Chondrocyte (in vitro differentiated cells): ENCODE data around the gene GALNT17. TPM values are rescaled to one million over a fixed set of nuclear protein-coding genes. Genes with fewer than 3 reads are reported as not detected.

Source experiments
- DNase-seq: peaks from one replicate; pipeline ENCODE4 v3.0.0; 2021; ENCODE audit warnings: mixed read lengths, low spot score
- H3K27ac Mint-ChIP-seq: one replicate; pipeline ENCODE4 v1.8.0; 2021; ENCODE audit warnings: mild to moderate bottlenecking, moderate library complexity, mixed read lengths; ENCODE audit not compliant: unreplicated experiment
- H3K27me3 Mint-ChIP-seq: 2 replicates; pipeline ENCODE4 v1.8.0; 2021; ENCODE audit warnings: low read depth, mixed read lengths
- H3K36me3 Mint-ChIP-seq: 2 replicates; pipeline ENCODE4 v1.8.0; 2021; ENCODE audit warnings: low read depth, mixed read lengths
- H3K4me1 Mint-ChIP-seq: 2 replicates; pipeline ENCODE4 v1.8.0; 2021; ENCODE audit warnings: low read depth, mild to moderate bottlenecking, mixed read lengths
- H3K4me3 Mint-ChIP-seq: one replicate; pipeline ENCODE4 v1.8.0; 2021; ENCODE audit warnings: mild to moderate bottlenecking, moderate library complexity, mixed read lengths; ENCODE audit not compliant: unreplicated experiment
- H3K9me3 Mint-ChIP-seq: 2 replicates; pipeline ENCODE4 v1.8.0; 2021; ENCODE audit warnings: low read depth, mixed read lengths
- CTCF ChIP-seq: fragments of 200-600 bp; sonication (generic); IDR thresholded peaks from 2 replicates; pipeline ENCODE4 v1.5.0; 2021; ENCODE audit warnings: antibody characterized with exemption, mild to moderate bottlenecking, moderate library complexity
- total RNA-seq: library from RNA; stranded (reverse); gene quantifications from 3 replicates; pipeline ENCODE4 v1.2.1, GENCODE V29; 2021

The GALNT17 gene
- total RNA-seq, 1 donor from 2014 or later, result 24.4 TPM

GRCh38 chr7:71377062-71377461 is 245.1 kb downstream of the GALNT17 start:
- Mint-ChIP-seq H3K9me3 (peaks cover 21% of the 10 kb centered on the region), H3K4me1 (no peaks in the 10 kb centered on the region), H3K27me3 (no peaks in the 10 kb centered on the region), H3K4me3 (no peak overlapping the region), H3K27ac (no peak overlapping the region), H3K36me3 (peaks cover 8% of the 10 kb centered on the region)
- DNase-seq, result no peak
- no peak for TF ChIP-seq CTCF

- Mint-ChIP-seq H3K4me1 (no peaks in the 10 kb centered on the region), H3K9me3 (peaks cover 21% of the 10 kb centered on the region), H3K36me3 (peaks cover 8% of the 10 kb centered on the region), H3K4me3 (no peak overlapping the region), H3K27me3 (no peaks in the 10 kb centered on the region), H3K27ac (no peak overlapping the region)
- DNase-seq, result no peak
- TF ChIP-seq CTCF, result no peak
Observed at GRCh38 chr7:71377469-71377868, 245.5 kb downstream of the GALNT17 start.

GRCh38 chr7:71384094-71384493 is 252.2 kb downstream of the GALNT17 start:
- Mint-ChIP-seq H3K27ac (no peak overlapping the region), H3K27me3 (no peaks in the 10 kb centered on the region), H3K4me1 (no peaks in the 10 kb centered on the region), H3K4me3 (no peak overlapping the region), H3K9me3 (peaks cover 10% of the 10 kb centered on the region), H3K36me3 (peaks cover 2% of the 10 kb centered on the region)
- TF ChIP-seq CTCF, result no peak
- DNase-seq, result no peak

GRCh38 chr7:71385330-71385729 is 253.4 kb downstream of the GALNT17 start:
- H3K4me1 Mint-ChIP-seq, result no peaks in the 10 kb centered on the region
- H3K27me3 Mint-ChIP-seq, result no peaks in the 10 kb centered on the region
- H3K27ac Mint-ChIP-seq, result no peak overlapping the region
- peaks cover 5% of the 10 kb centered on the region for H3K36me3 Mint-ChIP-seq
- H3K4me3 Mint-ChIP-seq, result no peak overlapping the region
- DNase-seq, result no peak
- TF ChIP-seq CTCF, result no peak
- no peaks in the 10 kb centered on the region for H3K9me3 Mint-ChIP-seq

- H3K27me3 Mint-ChIP-seq, result no peaks in the 10 kb centered on the region
Observed at GRCh38 chr7:71386152-71386785, 254.3 kb downstream of the GALNT17 start.

More at GRCh38 chr7:71386152-71386785, 254.3 kb downstream of the GALNT17 start:
- Mint-ChIP-seq H3K36me3 (peaks cover 5% of the 10 kb centered on the region), H3K27ac (no peak overlapping the region), H3K9me3 (no peaks in the 10 kb centered on the region), H3K4me1 (no peaks in the 10 kb centered on the region), H3K4me3 (no peak overlapping the region)
- DNase-seq, result no peak
- TF ChIP-seq CTCF, result no peak
